CD4-positive, alpha-beta T cell treated with Interleukin-2 at 100 ng/mL for 4 hours (primary cell): Measurements from ENCODE around the gene KDM4B.
"Not testable (repeated sequence)": the region's sequence is repeated elsewhere in the genome, so short reads cannot be mapped to it uniquely, and the experiment has no call there.

ENCODE experiments used
- DNase-seq: peaks from one replicate; pipeline ENCODE4 v3.0.0-alpha.2; 2020; ENCODE audit warnings: low spot score

The KDM4B gene

DNA sequence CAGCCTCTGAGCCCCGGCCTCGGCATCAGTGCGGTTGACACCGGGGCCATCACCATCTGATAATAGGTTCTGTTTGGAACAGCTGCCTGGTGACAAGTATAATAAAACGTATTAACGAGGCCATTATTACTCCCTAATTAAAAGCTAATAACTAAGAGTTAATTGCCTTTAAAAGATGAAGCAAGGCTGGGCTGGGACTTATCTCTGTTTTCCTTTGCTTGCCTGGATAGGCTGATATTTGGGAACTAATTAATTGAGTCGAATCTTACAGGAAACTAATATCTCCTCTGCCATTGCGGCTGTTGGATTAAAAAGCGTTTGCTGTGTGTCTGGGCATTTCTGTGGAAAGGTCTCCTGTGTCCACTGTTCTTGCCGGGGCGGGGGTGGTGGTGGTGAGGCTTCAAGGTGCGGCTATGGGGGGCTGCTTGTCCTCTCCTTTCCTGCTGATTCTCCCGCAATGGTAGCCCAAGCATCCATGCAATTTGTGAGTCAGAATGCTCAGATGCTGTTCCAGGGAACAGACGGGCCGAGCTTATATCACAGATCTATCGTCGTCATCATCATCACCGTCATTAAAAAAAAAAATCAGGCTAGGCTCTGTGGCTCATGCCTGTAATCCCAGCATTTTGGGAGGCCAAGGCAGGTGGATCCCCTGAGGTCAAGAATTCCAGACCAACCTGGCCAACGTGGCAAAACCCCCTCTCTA lies 209.0 kb downstream of the KDM4B start:
- no peak for DNase-seq

DNA sequence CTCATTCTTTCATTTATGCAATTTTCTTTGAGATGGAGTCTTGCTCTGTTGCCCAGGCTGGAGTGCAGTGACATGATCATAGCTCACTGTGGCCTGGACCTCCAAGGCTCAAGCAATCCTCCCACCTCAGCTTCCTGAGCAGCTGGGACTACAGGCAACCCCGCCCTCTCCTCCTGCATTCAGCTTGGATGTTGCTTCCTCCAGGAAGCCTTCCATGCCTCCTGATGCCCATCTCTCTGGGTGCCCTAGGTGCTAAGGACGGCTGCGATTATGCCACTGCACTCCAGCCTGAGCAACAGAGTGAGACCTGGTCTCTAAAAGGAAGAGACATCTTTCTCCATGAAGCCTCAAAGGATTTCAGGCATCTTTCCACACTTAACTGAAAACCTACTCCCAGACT lies 209.9 kb downstream of the KDM4B start:
- DNase-seq: no peak

DNA sequence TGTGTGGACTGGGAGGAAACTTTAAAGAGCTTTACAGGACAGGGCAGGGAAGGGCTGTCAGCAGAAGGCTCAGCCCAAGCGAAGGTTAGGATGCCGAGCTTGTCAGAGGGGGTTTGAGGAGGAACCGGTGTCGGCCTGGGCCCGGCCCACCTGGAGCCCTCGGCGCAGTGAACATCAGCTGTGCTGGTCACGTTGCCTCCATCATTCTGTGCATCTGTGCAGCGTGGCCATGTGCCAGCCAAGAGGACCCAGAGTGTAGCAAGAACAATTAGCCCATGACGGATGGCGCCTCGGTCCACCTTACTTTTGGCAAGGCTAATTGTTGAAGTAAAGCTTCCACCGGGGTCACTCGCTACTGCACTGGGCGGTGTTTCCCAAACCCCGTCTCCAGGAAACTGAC lies 210.3 kb downstream of the KDM4B start:
- DNase-seq: no peak

DNA sequence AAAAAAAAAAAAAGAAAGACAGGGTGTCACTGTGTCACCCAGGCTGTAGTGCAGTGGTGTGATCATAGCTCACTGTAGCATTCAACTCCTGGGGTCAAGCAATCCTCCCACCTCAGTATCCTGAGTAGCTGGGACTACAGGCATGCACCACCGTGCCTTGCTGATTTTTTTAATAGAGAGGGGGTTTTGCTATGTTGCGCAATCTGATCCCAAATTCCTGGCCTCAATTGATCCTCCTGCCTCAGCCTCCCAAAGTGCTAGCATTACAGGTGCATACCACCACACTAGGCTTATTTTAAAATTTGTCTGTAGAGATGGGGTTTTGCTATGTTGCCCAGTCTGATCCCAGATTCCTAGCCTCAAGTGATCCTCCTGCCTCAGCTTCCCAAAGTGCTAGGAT lies 212.4 kb downstream of the KDM4B start:
- DNase-seq: no peak

DNA sequence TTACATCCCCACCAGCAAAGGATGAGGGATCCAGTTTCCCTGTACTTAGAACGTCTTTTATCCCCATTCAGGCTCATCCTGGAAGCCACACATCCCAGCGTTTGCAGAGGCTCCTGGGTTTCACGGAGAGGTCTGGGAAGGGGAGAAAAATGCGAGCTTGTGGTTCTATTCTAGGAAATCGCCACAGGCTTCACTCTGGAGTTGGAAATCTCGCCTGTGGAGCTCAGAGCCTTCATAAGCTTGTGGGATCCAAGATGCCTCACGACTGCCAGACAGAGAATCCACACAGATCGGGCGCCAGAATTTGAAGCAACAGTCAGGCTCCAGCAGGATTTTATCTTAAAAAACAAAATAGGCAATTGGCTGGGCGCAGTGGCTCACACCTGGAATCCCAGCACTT lies 213.8 kb downstream of the KDM4B start:
- DNase-seq: no peak

DNA sequence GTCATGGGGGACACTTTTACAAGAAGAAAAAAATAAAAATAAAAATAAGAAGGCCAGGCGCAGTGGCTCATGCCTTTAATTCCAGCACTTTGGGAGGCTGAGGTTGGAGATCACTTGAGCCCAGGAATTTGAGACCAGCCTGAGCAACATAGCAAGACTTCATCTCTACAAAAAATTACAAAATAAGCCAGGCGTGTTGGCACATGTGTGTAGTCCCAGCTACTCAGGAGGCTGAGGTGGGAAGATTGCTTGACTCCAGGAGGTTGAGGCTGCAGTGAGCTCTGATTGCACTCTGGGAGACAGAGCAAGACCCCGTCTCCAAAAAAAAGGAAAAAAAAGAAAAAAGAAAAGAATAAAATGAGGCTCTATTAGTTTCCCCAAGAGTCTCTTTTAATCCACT lies 214.7 kb downstream of the KDM4B start:
- no peak for DNase-seq

DNA sequence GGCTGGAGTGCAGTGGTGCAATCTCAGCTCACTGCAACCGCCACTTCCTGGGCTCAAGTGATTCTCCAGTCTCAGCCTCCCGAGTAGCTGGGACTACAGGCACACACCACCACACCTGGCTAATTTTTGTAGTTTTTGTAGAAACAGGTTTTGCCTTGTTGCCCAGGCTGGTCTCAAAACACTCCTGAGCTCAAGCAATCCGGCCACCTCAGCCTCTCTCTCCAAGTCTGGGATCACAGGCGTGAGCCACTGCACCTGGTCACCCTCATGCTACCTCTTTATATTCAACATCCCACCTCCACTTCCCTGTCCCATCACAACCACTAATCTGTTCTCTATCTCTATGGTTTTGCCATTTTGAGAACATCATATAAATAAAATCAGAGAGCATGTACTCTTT lies 216.0 kb downstream of the KDM4B start:
- DNase-seq: no peak

DNA sequence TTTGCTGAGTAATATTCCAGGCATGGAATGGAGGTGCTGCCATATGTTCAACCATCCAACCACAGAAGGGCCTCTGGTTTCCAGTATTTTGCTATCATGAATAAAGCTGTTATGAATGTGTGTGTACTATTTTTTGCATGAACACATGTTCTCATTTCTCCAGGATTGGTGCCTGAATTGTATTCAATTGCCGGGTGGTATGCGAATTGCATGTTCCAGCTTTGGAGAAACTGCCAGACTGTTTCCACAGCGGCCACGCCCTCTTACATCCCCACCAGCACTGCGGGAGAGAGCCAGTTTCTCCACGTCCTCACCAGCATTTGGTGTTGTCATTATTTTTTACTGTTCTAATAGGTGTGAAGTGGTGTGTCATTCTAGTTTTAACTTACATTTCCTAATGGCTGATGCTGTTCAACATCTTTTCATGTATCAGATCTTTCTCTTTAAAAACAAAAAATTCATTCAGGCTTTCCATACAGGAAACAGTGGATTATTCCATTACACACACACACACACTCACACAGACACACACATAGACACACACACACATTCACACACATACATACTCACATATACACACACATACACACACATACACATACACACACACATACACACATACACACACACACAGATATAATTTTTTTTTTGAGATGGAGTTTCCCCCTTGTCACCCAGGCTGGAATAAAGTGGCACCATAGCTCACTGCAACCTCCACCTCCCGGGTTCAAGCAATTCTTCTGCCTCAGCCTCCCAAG lies 217.6 kb downstream of the KDM4B start:
- DNase-seq: no peak

DNA sequence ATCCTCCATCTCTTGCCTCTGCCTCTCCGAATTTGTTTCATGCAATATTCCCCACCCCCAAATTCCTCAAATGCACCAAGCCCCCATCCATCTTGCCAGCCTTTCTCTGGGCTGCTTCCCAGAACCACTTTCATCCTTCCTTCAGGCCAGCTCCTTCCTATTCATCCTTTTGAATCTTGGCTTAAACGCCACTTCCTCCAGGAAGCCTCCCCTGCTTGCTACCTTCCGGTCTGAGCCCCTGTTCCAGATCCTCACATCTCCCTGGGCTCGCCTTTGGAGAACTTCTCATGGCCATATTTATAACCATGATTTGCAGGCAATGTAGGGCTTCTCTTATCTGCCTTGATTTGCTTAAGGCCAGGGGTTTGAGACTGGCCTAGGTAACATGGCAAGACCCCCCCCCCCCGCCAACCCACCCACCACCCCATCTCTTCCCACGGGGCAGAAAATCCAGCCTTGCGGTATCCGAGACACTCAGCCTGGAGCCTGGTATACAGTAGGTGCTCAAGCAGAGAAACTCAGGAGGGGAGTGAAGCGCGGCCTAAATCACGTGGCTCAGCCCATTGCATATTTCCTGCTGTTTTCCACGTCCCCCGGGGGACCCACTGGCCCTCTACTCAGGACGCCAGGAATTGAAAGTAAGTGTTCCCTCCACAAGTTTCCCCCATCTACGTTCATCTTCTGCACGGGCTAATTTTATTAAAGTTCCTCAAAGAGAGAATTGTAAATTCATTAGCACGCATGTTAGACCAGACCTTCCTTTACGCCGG lies 219.8 kb downstream of the KDM4B start:
- DNase-seq: no peak

DNA sequence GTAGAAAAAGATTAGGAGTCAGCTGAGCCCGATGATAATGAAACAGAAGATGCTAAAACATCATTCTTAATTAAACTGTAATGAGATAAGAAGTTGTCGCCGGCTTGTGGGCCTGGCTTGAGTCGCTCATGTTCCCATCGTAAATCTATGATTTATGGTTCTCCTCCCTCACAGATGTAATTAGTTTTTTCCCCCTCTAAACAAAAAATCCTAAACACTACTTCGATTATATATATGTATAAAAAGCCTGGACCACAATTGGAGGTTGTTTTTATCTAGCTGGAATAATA lies 220.3 kb downstream of the KDM4B start:
- DNase-seq: no peak

DNA sequence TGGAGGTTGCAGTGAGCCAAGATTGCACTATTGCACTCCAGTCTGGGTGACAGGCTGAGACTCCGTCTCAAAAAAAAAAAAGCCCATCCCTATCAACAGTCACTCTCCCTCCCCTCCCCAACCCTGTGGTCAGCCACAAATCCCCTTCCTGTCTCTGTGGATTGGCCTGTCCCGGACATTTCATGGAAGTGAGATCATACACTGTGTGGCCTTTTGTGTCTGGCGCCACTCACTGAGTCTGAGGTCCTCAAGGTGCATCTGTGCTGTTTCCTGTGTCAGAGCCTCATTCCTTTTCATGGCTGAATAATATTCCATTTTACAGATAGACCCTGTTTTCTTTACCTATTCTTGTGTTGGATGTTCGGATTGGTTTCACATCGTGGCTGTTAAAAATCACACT lies 222.2 kb downstream of the KDM4B start:
- no peak for DNase-seq

DNA sequence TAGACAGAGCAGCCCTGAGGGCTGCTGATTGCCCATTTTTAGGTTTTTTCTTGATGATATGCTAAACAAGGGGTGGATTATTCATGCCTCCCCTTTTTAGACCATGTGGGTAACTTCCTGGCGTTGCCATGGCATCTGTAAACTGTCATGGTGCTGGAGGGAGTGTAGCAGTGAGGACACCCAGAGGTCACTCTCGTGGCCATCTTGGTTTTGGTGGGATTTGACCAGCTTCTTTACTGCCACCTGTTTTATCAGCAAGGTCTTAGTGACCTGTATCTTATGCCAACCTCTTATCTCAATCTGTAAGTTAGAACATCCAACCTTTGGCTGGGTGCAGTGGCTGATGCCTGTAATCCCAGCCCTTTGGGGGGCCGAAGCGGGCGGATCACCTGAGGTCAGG lies 223.7 kb downstream of the KDM4B start:
- no peak for DNase-seq

DNA sequence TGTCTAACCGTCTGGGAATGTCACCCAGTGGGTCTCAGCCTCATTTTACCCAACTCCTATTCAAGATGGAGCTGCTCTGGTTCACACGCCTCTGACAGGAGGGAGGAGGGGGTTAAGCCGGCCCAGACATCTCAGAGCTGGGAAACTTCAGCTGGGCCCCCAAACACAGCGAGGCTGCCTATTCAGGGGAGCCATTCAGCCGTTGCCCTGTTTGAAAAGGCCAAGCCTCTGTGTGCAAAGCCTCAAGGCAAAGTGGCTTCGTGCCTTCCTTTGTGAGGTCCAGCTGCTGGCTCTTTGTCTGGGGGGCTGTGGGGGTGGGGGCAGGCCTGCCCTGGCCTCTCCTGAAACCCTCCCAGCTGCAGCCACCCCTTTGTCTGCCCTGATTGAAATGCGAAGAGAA lies 224.3 kb downstream of the KDM4B start:
- DNase-seq: no peak

DNA sequence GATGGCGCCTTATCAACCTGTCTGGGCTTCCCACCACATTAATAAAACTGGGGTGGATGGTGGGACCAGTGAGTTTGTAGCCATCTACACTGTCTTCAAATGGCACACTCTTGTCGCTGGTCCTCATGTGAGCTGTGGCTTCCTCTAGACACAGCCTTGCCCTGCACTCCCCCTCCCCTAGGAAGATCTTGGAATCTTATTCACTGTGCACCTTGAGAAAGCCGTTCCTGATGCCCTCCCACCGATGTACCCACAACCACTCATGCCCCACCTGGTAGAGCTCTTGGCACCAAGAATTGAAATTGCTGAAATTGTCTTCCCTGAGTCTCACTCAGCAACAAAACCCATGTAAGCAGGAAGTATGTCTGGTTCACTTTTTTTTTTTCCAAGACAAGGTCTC lies 225.7 kb downstream of the KDM4B start:
- no peak for DNase-seq

DNA sequence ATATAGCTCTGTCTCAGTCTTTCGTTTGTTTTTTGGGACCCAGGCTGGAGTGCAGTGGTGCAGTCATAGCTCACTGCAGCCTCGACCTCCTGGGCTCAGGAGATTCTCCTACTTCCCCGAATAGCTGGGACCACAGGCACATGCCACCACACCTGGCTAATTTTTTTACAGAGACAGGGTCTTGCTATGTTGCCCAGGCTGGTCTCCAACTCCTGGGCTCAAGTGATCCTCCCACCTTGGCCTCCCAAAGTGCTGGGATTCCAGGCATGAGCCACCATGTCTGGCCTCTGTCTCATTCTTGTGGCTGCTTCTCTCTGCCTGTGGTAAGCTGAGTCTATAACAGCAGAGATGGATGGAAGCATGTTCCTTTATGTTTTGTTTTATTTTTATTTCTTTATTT lies 226.7 kb downstream of the KDM4B start:
- not testable (repeated sequence) for DNase-seq

DNA sequence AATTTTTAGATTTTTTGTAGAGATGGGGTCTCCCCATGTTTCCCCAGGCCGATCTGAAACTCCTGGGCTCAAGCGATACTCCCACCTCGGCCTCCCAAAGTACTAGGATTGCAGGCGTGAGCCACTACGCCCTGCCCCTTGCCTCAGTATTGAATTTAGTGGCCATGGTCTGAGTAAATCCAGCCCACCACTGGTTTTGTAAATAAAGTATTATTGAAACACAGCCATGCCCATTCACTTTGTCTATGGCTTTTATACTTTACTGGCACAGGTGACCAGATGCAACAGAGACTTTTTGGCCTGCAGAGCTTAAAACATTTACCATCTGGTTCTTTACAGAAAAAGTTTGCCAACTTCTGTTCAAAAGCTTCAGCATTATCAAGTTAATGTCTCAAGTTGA lies 227.9 kb downstream of the KDM4B start:
- no peak for DNase-seq

DNA sequence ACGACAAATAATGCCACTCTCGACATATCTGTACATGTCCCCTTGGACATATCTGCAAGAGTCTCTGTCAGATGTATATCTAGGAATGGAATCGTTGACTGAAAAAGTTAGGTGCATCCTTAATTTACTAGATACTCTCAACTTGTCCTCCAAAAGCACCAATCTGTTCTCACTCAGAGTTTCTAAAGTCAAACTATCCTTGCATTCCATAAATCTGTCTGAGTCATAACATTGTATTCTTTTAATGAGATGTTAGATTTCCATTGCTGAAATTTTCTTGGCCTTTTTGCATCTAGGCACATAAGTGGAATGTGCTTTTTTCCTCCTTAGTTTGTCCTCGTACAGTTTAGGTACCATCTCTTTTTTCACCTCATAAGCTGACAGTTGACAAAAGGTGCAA lies 231.9 kb downstream of the KDM4B start:
- no peak for DNase-seq

DNA sequence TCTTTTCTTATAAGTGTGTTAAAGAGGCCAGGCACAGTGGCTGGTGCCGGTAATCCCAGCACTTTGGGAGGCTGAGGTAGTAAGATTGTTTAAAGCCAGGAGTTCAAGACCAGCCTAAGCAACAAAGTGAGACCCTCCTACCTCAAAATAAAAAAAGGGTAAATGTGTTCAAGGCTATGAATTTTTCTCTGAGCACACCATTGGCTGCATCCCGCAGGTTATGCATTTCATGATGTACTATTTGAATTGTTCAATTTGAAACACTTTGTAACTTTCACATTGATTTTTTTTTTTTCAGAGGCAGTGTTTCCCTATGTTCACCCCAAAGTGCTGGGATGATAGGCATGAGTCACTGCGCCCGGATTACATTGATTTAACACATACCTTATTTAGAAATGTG lies 233.6 kb downstream of the KDM4B start:
- no peak for DNase-seq
